Colonic mucosa (tissue), 4 donors: Measurements from ENCODE around the gene PCDHA6. TPM values are rescaled to one million over a fixed set of nuclear protein-coding genes. Genes with fewer than 3 reads are reported as not detected.
"Not testable (repeated sequence)": the region's sequence is repeated elsewhere in the genome, so short reads cannot be mapped to it uniquely, and the experiment has no call there.

Source experiments
- DNase-seq: peaks from one replicate; pipeline ENCODE4 v3.0.0-alpha.2; 2020
- H3K27ac ChIP-seq: fragments of 200-600 bp; one replicate; pipeline ENCODE4 v1.8.0; 2021
- H3K27me3 ChIP-seq: fragments of 200-600 bp; one replicate; pipeline ENCODE4 v1.8.0; 2021
- H3K36me3 ChIP-seq: fragments of 200-600 bp; one replicate; pipeline ENCODE4 v1.8.0; 2021
- H3K4me1 ChIP-seq: fragments of 200-600 bp; one replicate; pipeline ENCODE4 v1.8.0; 2021; ENCODE audit warnings: mild to moderate bottlenecking
- H3K4me3 ChIP-seq: fragments of 200-600 bp; one replicate; pipeline ENCODE4 v1.8.0; 2021
- H3K9ac ChIP-seq, 2 donors: one replicate each; pipeline ENCODE4 v1.7.0; 2013; ENCODE audit warnings: control low read depth in 2 of 2, low read depth in 2 of 2, low read length in 2 of 2
- H3K9me3 ChIP-seq: fragments of 200-600 bp; one replicate; pipeline ENCODE4 v1.8.0; 2021
- CTCF ChIP-seq: fragments of 200-600 bp; IDR thresholded peaks from one replicate; pipeline ENCODE4 v1.8.0; 2022; ENCODE audit warnings: antibody characterized with exemption, mild to moderate bottlenecking
- intact Hi-C: fragments of 100-400 bp; cut with DNase I; formaldehyde crosslinking; loops from one replicate; pipeline ENCODE4 v1.14.1; 2022
- total RNA-seq, 2 donors: library from RNA; stranded (reverse); fragmentation: NEBNext Ultra II Directional in 1 of 2; extraction: Animal tissue kit (Norgen Biotek cat#: 25700) in 1 of 2; gene quantifications; one replicate each; pipeline ENCODE4 v1.2.1, GENCODE V29; 2021
- donor health status: healthy.
- donor health status: DM: no; HTN: no; CAD: no.
- donor health status: DM: no; HTN: no; CAD: no.

PCDHA6 gene
- total RNA-seq, 2 donors from 2014 or later = 0.11 to 0.12 TPM

DNA sequence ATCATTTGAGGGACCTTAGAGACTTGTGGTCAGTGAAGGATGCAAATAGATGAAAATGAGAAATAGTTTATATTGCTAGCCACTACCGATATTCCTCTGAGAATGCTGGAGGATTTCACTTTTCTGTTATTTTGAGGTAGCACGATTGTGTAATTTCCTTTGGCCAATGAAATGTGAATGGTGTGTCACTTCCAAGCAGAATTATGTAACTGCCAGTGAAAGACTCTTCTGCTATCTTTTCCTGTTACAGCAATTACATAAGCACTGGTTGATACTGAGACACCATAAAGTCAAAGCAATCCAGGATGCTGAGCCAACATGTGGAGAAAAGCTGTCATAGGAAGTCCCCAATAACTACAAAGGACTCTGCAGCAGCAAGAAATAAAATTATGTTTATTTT lies 36.7 kb upstream of the PCDHA6 start:
- Histone ChIP-seq H3K27ac (no peak overlapping the region), H3K9ac (no peak overlapping the region), H3K4me3 (no peak overlapping the region), H3K4me1 (no peaks in the 10 kb centered on the region), H3K27me3 (no peaks in the 10 kb centered on the region), H3K9me3 (no peaks in the 10 kb centered on the region), H3K36me3 (no peaks in the 10 kb centered on the region)
- intact Hi-C loops = no loop called here
- no peak for DNase-seq
- no peak for TF ChIP-seq CTCF

GRCh38 chr5:140794595-140795258 lies 33.0 kb upstream of the PCDHA6 start, which contains the start of gene PCDHA2:
PCDHA2 (plus strand) TSS chr5:140794852.
- H3K9me3 ChIP-seq = no peaks in the 10 kb centered on the region
- H3K27me3 ChIP-seq = no peaks in the 10 kb centered on the region
- intact Hi-C loops = no loop called here
- H3K27ac ChIP-seq = no peak within 1 kb of the TSS
- no peaks in the 10 kb centered on the region for H3K36me3 ChIP-seq
- no peak within 1 kb of the TSS for H3K4me3 ChIP-seq
- no peak for DNase-seq
- TF ChIP-seq CTCF = no peak
- no peaks in the 10 kb centered on the region for H3K4me1 ChIP-seq
- no peak within 1 kb of the TSS for H3K9ac ChIP-seq

DNA sequence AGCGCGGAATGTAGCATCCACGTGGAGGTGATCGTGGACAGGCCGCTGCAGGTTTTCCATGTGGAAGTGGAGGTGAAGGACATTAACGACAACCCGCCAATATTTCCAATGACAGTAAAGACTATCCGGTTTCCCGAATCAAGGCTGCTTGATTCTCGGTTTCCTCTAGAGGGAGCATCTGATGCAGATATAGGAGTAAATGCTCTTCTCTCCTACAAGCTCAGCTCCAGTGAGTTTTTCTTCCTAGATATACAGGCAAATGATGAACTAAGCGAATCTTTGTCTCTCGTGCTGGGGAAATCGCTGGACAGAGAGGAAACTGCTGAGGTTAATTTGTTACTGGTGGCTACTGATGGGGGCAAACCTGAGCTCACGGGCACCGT lies 32.5 kb upstream of the PCDHA6 start:
- H3K9me3 ChIP-seq = no peaks in the 10 kb centered on the region
- H3K36me3 ChIP-seq = no peaks in the 10 kb centered on the region
- H3K9ac ChIP-seq = no peak overlapping the region
- no peak for DNase-seq
- no peaks in the 10 kb centered on the region for H3K4me1 ChIP-seq
- no peak overlapping the region for H3K27ac ChIP-seq
- H3K4me3 ChIP-seq = no peak overlapping the region
- TF ChIP-seq CTCF = no peak
- intact Hi-C loops = no loop called here
- H3K27me3 ChIP-seq = no peaks in the 10 kb centered on the region

DNA sequence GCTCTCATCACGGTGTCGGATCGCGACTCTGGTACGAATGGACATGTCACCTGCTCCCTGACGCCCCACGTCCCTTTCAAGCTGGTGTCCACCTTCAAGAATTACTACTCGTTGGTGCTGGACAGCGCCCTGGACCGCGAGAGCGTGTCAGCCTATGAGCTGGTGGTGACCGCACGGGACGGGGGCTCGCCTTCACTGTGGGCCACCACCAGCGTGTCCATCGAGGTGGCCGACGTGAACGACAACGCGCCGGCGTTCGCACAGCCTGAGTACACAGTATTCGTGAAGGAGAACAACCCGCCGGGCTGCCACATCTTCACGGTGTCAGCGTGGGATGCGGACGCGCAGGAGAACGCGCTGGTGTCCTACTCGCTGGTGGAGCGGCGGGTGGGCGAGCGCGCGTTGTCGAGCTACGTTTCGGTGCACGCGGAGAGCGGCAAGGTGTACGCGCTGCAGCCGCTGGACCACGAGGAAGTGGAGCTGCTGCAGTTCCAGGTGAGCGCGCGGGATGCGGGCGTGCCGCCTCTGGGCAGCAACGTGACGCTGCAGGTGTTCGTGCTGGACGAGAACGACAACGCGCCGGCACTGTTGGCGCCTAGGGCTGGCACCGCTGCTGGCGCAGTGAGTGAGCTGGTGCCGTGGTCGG lies 31.6 kb upstream of the PCDHA6 start:
- DNase-seq, H3K27ac ChIP-seq, H3K4me3 ChIP-seq, H3K36me3 ChIP-seq, H3K9ac ChIP-seq, H3K27me3 ChIP-seq, H3K4me1 ChIP-seq, H3K9me3 ChIP-seq, intact Hi-C loops: not testable (repeated sequence)

GRCh38 chr5:140796718-140797095 lies 31.1 kb upstream of the PCDHA6 start:
- Histone ChIP-seq H3K9ac (no peak overlapping the region), H3K4me1 (no peaks in the 10 kb centered on the region), H3K27me3 (no peaks in the 10 kb centered on the region), H3K4me3 (no peak overlapping the region), H3K36me3 (no peaks in the 10 kb centered on the region), H3K9me3 (no peaks in the 10 kb centered on the region), H3K27ac (no peak overlapping the region)
- DNase-seq = no peak
- intact Hi-C loops = no loop called here
- no peak for TF ChIP-seq CTCF

- intact Hi-C loops = no loop called here
- H3K27me3 ChIP-seq = no peaks in the 10 kb centered on the region
- DNase-seq = no peak
- H3K4me1 ChIP-seq = no peaks in the 10 kb centered on the region
- H3K9ac ChIP-seq = no peak within 1 kb of the TSS
- no peaks in the 10 kb centered on the region for H3K9me3 ChIP-seq
- no peaks in the 10 kb centered on the region for H3K36me3 ChIP-seq
- no peak for TF ChIP-seq CTCF
- peak within 1 kb of the TSS; percentile 10 for H3K4me3 ChIP-seq
- H3K27ac ChIP-seq = no peak within 1 kb of the TSS
Observed at GRCh38 chr5:140800816-140801493, 26.8 kb upstream of the PCDHA6 start, which contains the start of gene PCDHA3. PCDHA3 (plus strand) TSS chr5:140801057.
